HCT116 (cell line): ENCODE results near the gene UBE4A.

Source experiments
- CEBPB ChIP-seq: IDR thresholded peaks from 2 replicates; pipeline ENCODE4 v1.6.1; 2012; ENCODE audit warnings: low read depth
- EZH2phosphoT487 ChIP-seq: fragments of 200-600 bp; IDR thresholded peaks from 2 replicates; pipeline ENCODE4 v1.6.1; 2018; ENCODE audit warnings: antibody characterized with exemption, borderline replicate concordance
- JUND ChIP-seq: IDR thresholded peaks from 2 replicates; pipeline ENCODE4 v1.6.1; 2012
- POLR2AphosphoS5 ChIP-seq: IDR thresholded peaks from 2 replicates; pipeline ENCODE4 v1.6.1; 2011; ENCODE audit warnings: mild to moderate bottlenecking, low read depth, low read length, moderate library complexity

DNA sequence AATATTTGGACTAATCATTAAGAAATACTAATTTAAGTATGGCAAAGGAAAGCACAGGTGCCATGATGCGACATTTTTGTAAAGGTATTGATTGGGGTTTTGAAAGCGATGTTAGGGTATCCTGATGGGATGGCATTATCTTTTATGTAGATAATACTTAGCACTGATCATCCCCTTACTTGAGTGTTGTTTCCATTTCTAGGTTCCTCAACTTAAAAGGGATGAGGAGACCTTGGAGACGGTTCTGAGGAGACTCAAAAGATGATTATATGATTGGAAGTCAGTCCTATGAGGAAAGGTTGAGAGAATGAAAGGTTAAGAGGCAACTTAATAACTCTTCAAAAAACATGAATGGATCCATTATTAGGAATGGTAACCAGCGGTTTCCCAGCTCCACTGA, 88.0 kb downstream of the UBE4A start:
- TF ChIP-seq EZH2phosphoT487 (no peak), POLR2AphosphoS5 (no peak), JUND (no peak), CEBPB (no peak)
